Subcutaneous adipose tissue (tissue), 4 donors: ENCODE results near the gene LRRC4C. TPM values are rescaled to one million over a fixed set of nuclear protein-coding genes. Genes with fewer than 3 reads are reported as not detected.

Source experiments
- total RNA-seq, 4 donors: library from RNA; depleted of rRNA; stranded (reverse); fragments of >200 nt; gene quantifications; one replicate each; pipeline ENCODE4 v1.1.0, GENCODE V29; 2016
- TF ChIP-seq, protein P1 (sequence below): fragments of 450-650 bp; IDR thresholded peaks from one replicate; pipeline ENCODE4 v1.5.1; 2016; ENCODE audit warnings: low read depth, mild to moderate bottlenecking, control low read depth, antibody characterized with exemption, moderate library complexity

The LRRC4C gene
- total RNA-seq, 4 donors from 2014 or later: 0.16 to 1.3 (median 1.0) TPM; not detected in 1

DNA sequence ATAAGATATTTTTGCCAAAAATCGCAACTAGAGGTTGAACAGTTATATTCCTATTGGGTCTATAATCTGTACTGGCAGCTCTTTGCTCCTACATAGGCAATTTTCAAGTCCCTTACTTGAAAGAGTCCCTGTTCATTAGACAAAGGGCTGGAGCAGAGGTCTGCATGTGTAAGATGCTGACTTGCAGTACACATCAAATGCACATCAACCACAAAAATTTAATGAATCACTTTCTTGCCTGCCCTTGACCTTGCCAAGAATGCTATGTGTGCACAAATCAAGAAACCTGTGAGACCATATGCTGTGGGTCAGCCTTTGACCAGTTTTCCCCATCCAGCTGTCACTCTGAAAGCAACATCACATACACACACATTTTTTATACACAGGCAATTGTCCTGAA is 661.5 kb downstream of the LRRC4C start:
- TF ChIP-seq, protein P1, sequence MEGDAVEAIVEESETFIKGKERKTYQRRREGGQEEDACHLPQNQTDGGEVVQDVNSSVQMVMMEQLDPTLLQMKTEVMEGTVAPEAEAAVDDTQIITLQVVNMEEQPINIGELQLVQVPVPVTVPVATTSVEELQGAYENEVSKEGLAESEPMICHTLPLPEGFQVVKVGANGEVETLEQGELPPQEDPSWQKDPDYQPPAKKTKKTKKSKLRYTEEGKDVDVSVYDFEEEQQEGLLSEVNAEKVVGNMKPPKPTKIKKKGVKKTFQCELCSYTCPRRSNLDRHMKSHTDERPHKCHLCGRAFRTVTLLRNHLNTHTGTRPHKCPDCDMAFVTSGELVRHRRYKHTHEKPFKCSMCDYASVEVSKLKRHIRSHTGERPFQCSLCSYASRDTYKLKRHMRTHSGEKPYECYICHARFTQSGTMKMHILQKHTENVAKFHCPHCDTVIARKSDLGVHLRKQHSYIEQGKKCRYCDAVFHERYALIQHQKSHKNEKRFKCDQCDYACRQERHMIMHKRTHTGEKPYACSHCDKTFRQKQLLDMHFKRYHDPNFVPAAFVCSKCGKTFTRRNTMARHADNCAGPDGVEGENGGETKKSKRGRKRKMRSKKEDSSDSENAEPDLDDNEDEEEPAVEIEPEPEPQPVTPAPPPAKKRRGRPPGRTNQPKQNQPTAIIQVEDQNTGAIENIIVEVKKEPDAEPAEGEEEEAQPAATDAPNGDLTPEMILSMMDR: no peak

DNA sequence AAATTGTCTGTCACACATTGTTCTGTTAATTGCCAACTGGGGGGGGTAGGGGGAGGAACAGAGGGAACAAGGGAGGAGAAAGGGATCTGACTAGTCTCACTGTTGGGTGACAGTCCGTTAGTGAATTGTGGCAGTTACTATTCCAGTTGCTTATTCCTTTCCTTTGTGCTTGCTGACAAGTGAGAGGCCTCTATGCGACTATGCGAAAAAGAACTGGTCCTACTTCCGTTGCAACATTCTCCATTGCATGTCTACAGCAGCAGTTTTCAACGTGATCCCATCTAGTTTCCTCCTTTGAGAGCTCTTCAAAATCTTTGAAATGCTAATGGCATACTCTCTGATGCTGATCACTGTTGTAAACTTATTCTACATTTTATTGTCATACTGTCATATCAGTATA is 672.2 kb downstream of the LRRC4C start:
- TF ChIP-seq, protein P1: no peak

DNA sequence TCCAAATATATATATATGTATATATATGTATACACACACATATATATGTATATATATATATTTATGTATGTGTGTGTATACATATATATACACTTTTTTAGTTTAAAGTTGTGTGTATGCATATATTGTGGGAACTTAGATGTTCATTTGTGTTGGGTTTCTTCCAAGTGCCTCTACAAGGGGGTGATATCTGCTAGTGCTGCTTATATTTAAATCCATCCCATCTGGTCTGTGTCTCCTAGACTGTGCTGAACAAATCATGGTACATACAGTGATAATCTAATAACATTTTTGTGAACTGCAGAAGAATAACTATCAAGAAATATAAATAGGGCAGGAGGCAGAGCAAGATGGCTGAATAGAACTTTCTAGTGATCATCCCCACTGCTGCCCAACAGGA is 696.4 kb downstream of the LRRC4C start:
- TF ChIP-seq, protein P1: no peak

DNA sequence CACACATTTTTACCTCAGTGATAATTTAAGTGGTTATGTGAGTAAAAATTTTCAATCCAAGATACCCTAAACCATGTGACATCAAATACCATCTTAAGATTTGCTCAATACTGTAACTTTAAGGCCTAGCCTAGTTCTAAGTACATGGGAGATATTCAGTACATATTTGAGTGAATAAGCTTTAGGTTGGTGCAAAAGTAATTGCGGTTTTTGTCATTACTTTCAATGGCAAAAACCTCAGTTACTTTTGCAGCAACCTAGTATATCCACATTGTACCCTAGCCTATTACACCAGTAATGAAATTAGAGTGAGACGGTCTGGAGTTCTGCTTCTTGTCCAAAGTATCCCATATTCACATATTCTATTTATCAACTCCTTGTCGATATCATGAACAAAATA is 700.1 kb downstream of the LRRC4C start:
- TF ChIP-seq, protein P1: no peak

DNA sequence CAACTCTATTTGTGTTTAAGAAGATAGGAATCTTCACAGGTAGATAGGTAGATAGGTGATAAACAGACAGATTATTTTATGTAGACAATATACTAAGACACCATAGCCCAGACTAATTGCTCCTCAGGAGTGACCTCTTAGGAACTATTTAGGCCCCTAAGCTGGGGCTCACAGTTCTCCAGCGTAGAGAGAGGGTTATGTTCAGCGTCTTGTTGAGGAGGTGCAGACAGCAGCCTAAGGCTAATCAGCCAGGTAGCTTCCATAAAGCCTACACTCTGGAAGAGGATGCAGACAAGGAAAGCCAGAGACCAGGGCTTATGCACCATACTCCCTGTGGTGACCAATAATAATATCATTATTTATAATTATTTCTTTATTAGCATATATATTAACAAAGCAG is 705.2 kb downstream of the LRRC4C start:
- TF ChIP-seq, protein P1: no peak

DNA sequence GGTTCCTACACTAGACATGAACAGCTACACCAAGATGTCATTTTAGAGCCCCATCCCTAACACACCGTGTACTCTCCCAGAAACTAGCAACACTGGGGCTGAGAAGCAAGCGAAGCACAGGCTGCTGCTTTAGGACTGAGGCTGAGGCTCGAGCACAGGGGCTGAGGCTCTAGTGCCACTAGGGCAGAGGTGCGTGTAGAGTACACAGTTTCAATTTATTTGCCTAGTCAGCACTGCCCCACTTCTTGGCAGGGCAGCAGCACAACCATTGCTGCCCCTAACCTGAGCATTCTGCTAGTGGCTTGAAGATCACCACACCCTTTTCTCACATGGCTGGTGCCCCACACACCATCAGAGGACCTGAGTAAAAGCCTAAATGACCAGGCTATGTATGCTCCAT is 713.2 kb downstream of the LRRC4C start:
- TF ChIP-seq, protein P1: no peak

DNA sequence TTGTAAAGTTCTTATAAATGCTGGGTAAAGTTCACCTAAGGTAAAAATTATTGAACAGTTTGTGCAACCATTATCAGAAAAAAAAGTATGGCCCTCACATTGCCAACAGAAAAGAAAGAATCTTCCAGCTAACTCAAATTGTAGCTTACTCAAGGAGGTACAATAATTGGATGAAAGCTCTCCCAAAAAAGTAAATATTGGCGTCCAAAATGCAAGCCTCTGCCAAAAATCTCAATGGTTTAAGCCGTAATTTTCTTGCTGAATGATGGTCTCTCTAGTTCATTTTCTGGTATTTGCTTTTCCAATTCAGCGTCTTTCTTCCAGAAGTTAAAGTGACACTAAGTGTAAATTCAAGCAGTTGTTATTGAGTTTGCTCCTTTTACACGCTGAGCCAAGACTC is 727.3 kb downstream of the LRRC4C start:
- TF ChIP-seq, protein P1: no peak
